ENCODE results near the gene KRTAP4-7. TPM values are rescaled to one million over a fixed set of nuclear protein-coding genes. Genes with fewer than 3 reads are reported as not detected.
A peak's percentile ranks its signal among the peaks of the same experiment; 100 is the strongest.
"Not testable (repeated sequence)": the region's sequence is repeated elsewhere in the genome, so short reads cannot be mapped to it uniquely, and the experiment has no call there.

Gene KRTAP4-7
- total and polyA plus RNA-seq, 2 of the 4 experiments (the other 2 are of a cell fraction): not detected

- H2BK120ac ChIP-seq (ENCODE audit: low read depth, low read length): peak overlapping the region; percentile 36; the same call in 1 of the 2 replicates
- H3K14ac ChIP-seq (replicated peaks; ENCODE audit: low read depth, low read length); H2AK9ac ChIP-seq (replicated peaks; ENCODE audit: low read depth, low read length, poor library complexity); dilution Hi-C loops (cut with HindIII; ENCODE audit: low sequenced_read_pairs, unreplicated experiment); H4K20me1 ChIP-seq (ENCODE audit: insufficient read depth, low read length); CTCF ChIA-PET; H3K27me3 ChIP-seq (ENCODE audit: control insufficient read depth, insufficient read depth, low read length); H3K9ac ChIP-seq (ENCODE audit: low read depth, low read length); BruUV-seq (replicated peaks); H2BK5ac ChIP-seq (ENCODE audit: low read depth, low read length, poor library complexity, severe bottlenecking); H3K4me2 ChIP-seq (ENCODE audit: low read depth, low read length); in situ Hi-C loops (cut with MboI; ENCODE audit: low sequenced_read_pairs); H2BK15ac ChIP-seq (ENCODE audit: low read depth, low read length); H2BK20ac ChIP-seq (ENCODE audit: low read depth, low read length); H3K79me1 ChIP-seq (ENCODE audit: low read depth in 1 of 2, low read length in 2 of 2); H3K27ac ChIP-seq (ENCODE audit: insufficient read depth, low read length); H4K91ac ChIP-seq (ENCODE audit: insufficient read depth, low read depth, low read length); H4K5ac ChIP-seq (ENCODE audit: low read depth, low read length); H3K56ac ChIP-seq (ENCODE audit: extremely low read depth, insufficient read depth, low read length); H3K18ac ChIP-seq (ENCODE audit: low read depth, low read length); H3K36me3 ChIP-seq (ENCODE audit: control insufficient read depth, insufficient read depth, low read length); H3K23ac ChIP-seq (ENCODE audit: low read depth, low read length); H3K9me1 ChIP-seq (ENCODE audit: insufficient read depth, low read length); H3K4me1 ChIP-seq (ENCODE audit: control insufficient read depth, insufficient read depth, low read length); H2AK5ac ChIP-seq (ENCODE audit: low read depth, low read length); H2AFZ ChIP-seq (replicated peaks; ENCODE audit: low read length, poor library complexity); intact Hi-C loops (cut with micrococcal nuclease); H3K4me3 ChIP-seq (ENCODE audit: insufficient read depth, low read depth, low read length); H3K9me3 ChIP-seq (ENCODE audit: control insufficient read depth, insufficient read depth, low read length): not testable (repeated sequence)
- ATAC-seq (ENCODE audit: low read depth) (peak; percentile 72), DNase-seq (peak; percentile 63)
- H4K8ac ChIP-seq (ENCODE audit: low read depth in 2 of 2, low read length in 2 of 2): 0 out of 4 replicates have a peak overlapping the region, but pooled peaks of 1 of the 2 experiments have one; percentile 19
- peak; percentile 54; the same call in 1 of the 2 replicates for TF ChIP-seq MAFK (IDR thresholded peaks at IDR 0.05; ENCODE audit: low read depth, low read length)
- TF ChIP-seq BHLHE40 (IDR thresholded peaks at IDR 0.05; ENCODE audit: low read depth, low read length): peak; percentile 55; the same call in 1 of the 2 replicates
- H3K4ac ChIP-seq (ENCODE audit: low read depth, low read length): peak overlapping the region; percentile 27; the same call in 1 of the 2 replicates
- POLR2A ChIA-PET (ENCODE audit: unreplicated experiment): interaction anchor here (0.6 kb wide), 1 partner anchor 599 kb away, joined by 3 read pairs; no protein-coding TSS in a partner anchor
- WGBS, 2 experiments (ENCODE audit: extremely low coverage in 2 of 2, insufficient read length in 1 of 2): no CpG with 5 or more reads among the region's 11 CpGs
Observed at GRCh38 chr17:41119696-41120690, 36.0 kb downstream of the KRTAP4-7 start.
